Fibroblast of mammary gland (primary cell): ENCODE measurements around the gene IGFBP1.

ENCODE experiments used
- DNase-seq: peaks from one replicate; pipeline ENCODE4 v3.0.0-alpha.2; 2010; ENCODE audit warnings: low read depth
- H3K4me3 ChIP-seq: 2 replicates; pipeline ENCODE4 v1.5.1; 2011; ENCODE audit warnings: low read depth, mild to moderate bottlenecking, low read length, moderate library complexity; ENCODE audit not compliant: control insufficient read depth
- TF ChIP-seq, protein P1 (sequence below): conservative IDR thresholded peaks from 2 replicates; pipeline ENCODE4 v1.5.1; 2011; ENCODE audit warnings: low read depth, low read length, inconsistent platforms; ENCODE audit not compliant: control insufficient read depth, insufficient read depth

IGFBP1 gene

DNA sequence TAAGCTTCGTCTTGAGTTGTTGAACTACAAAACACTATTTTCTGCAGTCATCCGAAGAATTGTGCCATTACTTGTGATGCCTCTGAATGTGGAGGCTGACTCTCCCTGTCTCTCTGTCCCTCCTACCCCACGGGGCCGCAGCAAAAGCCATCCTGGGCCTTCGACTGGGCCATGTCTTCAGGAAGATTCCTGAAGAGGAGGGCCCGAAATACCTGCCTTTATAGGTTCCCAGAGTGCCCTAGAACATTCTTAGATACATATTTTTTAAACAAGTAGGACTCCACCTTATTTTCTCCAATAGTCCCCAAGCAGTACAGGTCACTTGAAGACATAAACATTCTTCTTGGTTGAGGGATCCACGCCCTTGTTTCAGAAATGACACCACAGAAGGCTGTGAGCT lies 24.7 kb downstream of the IGFBP1 start:
- TF ChIP-seq, protein P1, sequence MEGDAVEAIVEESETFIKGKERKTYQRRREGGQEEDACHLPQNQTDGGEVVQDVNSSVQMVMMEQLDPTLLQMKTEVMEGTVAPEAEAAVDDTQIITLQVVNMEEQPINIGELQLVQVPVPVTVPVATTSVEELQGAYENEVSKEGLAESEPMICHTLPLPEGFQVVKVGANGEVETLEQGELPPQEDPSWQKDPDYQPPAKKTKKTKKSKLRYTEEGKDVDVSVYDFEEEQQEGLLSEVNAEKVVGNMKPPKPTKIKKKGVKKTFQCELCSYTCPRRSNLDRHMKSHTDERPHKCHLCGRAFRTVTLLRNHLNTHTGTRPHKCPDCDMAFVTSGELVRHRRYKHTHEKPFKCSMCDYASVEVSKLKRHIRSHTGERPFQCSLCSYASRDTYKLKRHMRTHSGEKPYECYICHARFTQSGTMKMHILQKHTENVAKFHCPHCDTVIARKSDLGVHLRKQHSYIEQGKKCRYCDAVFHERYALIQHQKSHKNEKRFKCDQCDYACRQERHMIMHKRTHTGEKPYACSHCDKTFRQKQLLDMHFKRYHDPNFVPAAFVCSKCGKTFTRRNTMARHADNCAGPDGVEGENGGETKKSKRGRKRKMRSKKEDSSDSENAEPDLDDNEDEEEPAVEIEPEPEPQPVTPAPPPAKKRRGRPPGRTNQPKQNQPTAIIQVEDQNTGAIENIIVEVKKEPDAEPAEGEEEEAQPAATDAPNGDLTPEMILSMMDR: no peak
- H3K4me3 ChIP-seq: no peak overlapping the region
- DNase-seq: no peak

- TF ChIP-seq, protein P1: no peak
- DNase-seq: no peak
Measured at GRCh38 chr7:45914911-45915310, 26.6 kb downstream of the IGFBP1 start.

GRCh38 chr7:45915606-45916005 lies 27.3 kb downstream of the IGFBP1 start:
- DNase-seq: peak; percentile 40
- no peak overlapping the region for H3K4me3 ChIP-seq
- TF ChIP-seq, protein P1: no peak

More at GRCh38 chr7:45914911-45915310, 26.6 kb downstream of the IGFBP1 start:
- H3K4me3 ChIP-seq: no peak overlapping the region

DNA sequence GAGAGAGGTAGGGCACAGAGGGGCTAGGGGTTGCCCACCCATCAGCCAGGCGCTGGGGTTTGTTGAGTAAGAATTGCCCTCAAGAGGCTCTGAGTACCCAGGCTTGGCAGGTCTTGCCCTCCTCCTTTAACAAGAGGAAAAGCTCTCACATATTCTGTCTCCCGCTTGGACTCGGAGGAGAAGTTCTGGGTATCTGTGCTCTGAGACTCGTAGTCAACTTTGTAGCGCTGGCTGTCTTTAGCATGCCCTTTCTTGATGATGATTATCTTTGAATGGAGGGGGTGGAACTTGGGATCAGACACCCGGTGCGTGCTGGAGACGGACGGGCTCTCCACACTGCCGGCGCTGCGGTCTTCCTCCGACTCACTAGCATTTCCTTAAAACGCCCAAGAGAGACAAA lies 28.8 kb downstream of the IGFBP1 start:
- H3K4me3 ChIP-seq: no peak overlapping the region
- TF ChIP-seq, protein P1: no peak
- DNase-seq: no peak

DNA sequence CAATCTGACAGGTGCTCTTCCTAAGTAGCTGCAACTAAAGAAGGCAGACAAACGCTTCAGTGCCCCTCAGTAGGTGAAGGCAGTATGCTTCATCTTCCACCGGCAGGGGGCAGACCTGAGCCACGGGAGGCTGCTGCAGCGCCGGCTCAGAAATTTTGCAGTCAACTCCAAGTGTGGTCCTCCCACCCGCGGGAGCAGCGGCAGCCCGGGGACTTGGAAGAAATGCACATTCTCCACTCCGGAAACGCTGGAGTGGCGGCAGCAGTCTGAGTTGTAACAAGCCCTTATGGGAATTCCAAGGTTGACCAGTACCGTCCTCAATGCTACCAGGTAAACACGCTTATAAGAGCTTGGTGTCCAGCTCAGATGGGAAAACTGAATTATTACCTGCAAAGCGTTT lies 29.4 kb downstream of the IGFBP1 start:
- DNase-seq: peak; percentile 57
- TF ChIP-seq, protein P1: peak; percentile 91
- H3K4me3 ChIP-seq: peak overlapping the region; percentile 10

DNA sequence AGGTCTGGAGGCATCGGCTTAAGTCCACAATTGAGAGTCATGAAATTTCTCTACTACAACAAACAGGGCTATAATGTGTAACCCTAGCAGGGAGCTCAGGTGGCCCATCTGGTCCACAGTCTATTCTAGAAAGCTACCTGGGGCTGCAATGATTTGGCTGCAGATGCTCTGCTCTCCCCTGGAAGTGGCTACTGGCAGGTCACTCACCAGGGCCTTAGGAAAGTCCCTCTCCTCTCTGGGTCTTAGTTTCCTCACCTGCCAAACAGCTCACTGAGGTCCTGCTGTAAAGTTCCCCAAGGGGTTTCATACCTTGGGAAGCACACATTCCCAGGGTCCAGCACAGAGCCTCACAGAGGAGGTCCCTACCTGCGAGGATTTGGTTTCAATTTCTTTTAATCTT lies 30.3 kb downstream of the IGFBP1 start:
- TF ChIP-seq, protein P1: no peak
- H3K4me3 ChIP-seq: no peak overlapping the region

GRCh38 chr7:45919231-45919784 lies 31.0 kb downstream of the IGFBP1 start:
- no peak for DNase-seq
- H3K4me3 ChIP-seq: no peak overlapping the region
- TF ChIP-seq, protein P1: no peak

More for the DNA sequence above, 30.3 kb downstream of the IGFBP1 start:
- DNase-seq: no peak
